Ecto neural progenitor cell (in vitro differentiated cells): ENCODE data around the gene ACOX3.
"Not testable (repeated sequence)": the region's sequence is repeated elsewhere in the genome, so short reads cannot be mapped to it uniquely, and the experiment has no call there.

Experiments used
- DNase-seq: peaks from one replicate; pipeline ENCODE4 v3.0.0-alpha.2; 2018; ENCODE audit warnings: low spot score

The ACOX3 gene

GRCh38 chr4:8440492-8441311, at the start of gene ACOX3, which contains the start of gene TRMT44:
TSS of gene ACOX3 (minus strand) at chr4:8440723. CDS start at chr4:8416521, 24,202 bp downstream.
TSS of gene TRMT44 (plus strand) at chr4:8440777. CDS start at chr4:8440823, 46 bp downstream.
- DNase-seq: peak; percentile 96

GRCh38 chr4:8488791-8489369, 48.4 kb upstream of the ACOX3 start:
- DNase-seq: no peak

- not testable (repeated sequence) for DNase-seq
Observed at GRCh38 chr4:8486643-8487042, 46.1 kb upstream of the ACOX3 start.

- no peak for DNase-seq
Observed at GRCh38 chr4:8480221-8480620, 39.7 kb upstream of the ACOX3 start.

GRCh38 chr4:8478801-8479744, 38.5 kb upstream of the ACOX3 start:
- DNase-seq: no peak

GRCh38 chr4:8478371-8478770, 37.8 kb upstream of the ACOX3 start:
- DNase-seq: no peak

GRCh38 chr4:8477676-8478075, 37.2 kb upstream of the ACOX3 start:
- DNase-seq: no peak

GRCh38 chr4:8477095-8477635, 36.6 kb upstream of the ACOX3 start:
- no peak for DNase-seq

GRCh38 chr4:8475751-8476575, 35.4 kb upstream of the ACOX3 start:
- DNase-seq: no peak

- DNase-seq: no peak
Observed at GRCh38 chr4:8474856-8475255, 34.3 kb upstream of the ACOX3 start.

GRCh38 chr4:8473920-8474590, 33.5 kb upstream of the ACOX3 start:
- DNase-seq: no peak

- no peak for DNase-seq
Observed at GRCh38 chr4:8473198-8473919, 32.8 kb upstream of the ACOX3 start.

- no peak for DNase-seq
Observed at GRCh38 chr4:8472689-8473197, 32.2 kb upstream of the ACOX3 start.

- DNase-seq: no peak
Observed at GRCh38 chr4:8472158-8472688, 31.7 kb upstream of the ACOX3 start.

- DNase-seq: no peak
Observed at GRCh38 chr4:8471211-8471875, 30.8 kb upstream of the ACOX3 start.

GRCh38 chr4:8470451-8471024, 30.0 kb upstream of the ACOX3 start:
- no peak for DNase-seq

- no peak for DNase-seq
Observed at GRCh38 chr4:8469550-8469949, 29.0 kb upstream of the ACOX3 start.

- peak; percentile 85 for DNase-seq
Observed at GRCh38 chr4:8468746-8469535, 28.4 kb upstream of the ACOX3 start.
